K562 (cell line): ENCODE results near the gene COL4A2. TPM values are rescaled to one million over a fixed set of nuclear protein-coding genes. Genes with fewer than 3 reads are reported as not detected.

Experiments used
- ATAC-seq: fragments of 200-7000 bp; cut with Tn5 transposase; 3 replicates; pipeline ENCODE4 v1.9.1; 2020; ENCODE audit warnings: moderate library complexity
- BruUV-seq: library from RNA; stranded (reverse); fragments of 400-500 nt; replicated peaks from 2 replicates; lab custom pipeline; 2021; lab: Mats Ljungman, UMichigan
- CTCF ChIA-PET: fragments of 300-600 bp; formaldehyde crosslinking; extraction: SDS; loops from one replicate; lab custom pipeline; 2021; ENCODE audit warnings: low intra/inter-chr PET ratio; lab: Yijun Ruan, JAX
- POLR2A ChIA-PET: fragments of 300-600, 350-650 bp; sonication (Branson Sonifier 250); formaldehyde crosslinking; extraction: SDS; loops from one replicate; lab custom pipeline; 2021; ENCODE audit warnings: antibody characterized with exemption, inconsistent platforms; lab: Yijun Ruan, JAX
- DNase-seq, 4 experiments: peaks; one replicate each; pipeline versions ENCODE4 v3.0.0 to v3.0.0-alpha.2; 2011 to 2018; ENCODE audit warnings: low spot score in 3 of 4, mixed read lengths in 3 of 4; ENCODE audit errors: extremely low read depth in 1 of 4
- FAIRE-seq: peaks from 2 replicates; lab custom pipeline; 2011; peaks lifted over from hg19 to GRCh38; lab: Jason Lieb, UNC
- H2AFZ ChIP-seq: 2 replicates; pipeline ENCODE4 v1.6.0; 2011; ENCODE audit warnings: low read depth, low read length, control low read depth, inconsistent platforms
- H3K27ac ChIP-seq: fragments of 200-600 bp; 3 replicates; pipeline ENCODE4 v1.8.0; 2011; ENCODE audit warnings: low read depth, mild to moderate bottlenecking, control low read depth, inconsistent platforms, low read length, moderate library complexity, mixed read lengths; ENCODE audit errors: extremely low read depth
- H3K27me3 ChIP-seq, 2 experiments: fragments of 300-600 bp in 1 of 2; 2 replicates in 1 of 2; 3 replicates in 1 of 2; pipeline versions ENCODE4 v1.6.0 to v1.8.0; 2011; ENCODE audit warnings: inconsistent platforms in 2 of 2, low read length in 2 of 2, mild to moderate bottlenecking in 1 of 2, mixed read lengths in 1 of 2, moderate library complexity in 1 of 2; ENCODE audit not compliant: control insufficient read depth in 2 of 2, insufficient read depth in 2 of 2
- H3K36me3 ChIP-seq: fragments of 300-600 bp; 3 replicates; pipeline ENCODE4 v1.8.0; 2011; ENCODE audit warnings: mild to moderate bottlenecking, low read length, inconsistent platforms; ENCODE audit not compliant: control insufficient read depth, insufficient read depth
- H3K4me1 ChIP-seq, 2 experiments: fragments of 200-600 bp in 1 of 2; replicated peaks in 1 of 2; 2 replicates in 1 of 2; 3 replicates in 1 of 2; pipeline versions ENCODE4 v1.5.1 to v1.8.0; 2011; ENCODE audit warnings: inconsistent platforms in 2 of 2, low read length in 2 of 2, mild to moderate bottlenecking in 1 of 2, mixed read lengths in 1 of 2, moderate library complexity in 1 of 2; ENCODE audit not compliant: control insufficient read depth in 2 of 2, insufficient read depth in 2 of 2
- H3K4me2 ChIP-seq: 2 replicates; pipeline ENCODE4 v1.6.1; 2011; ENCODE audit warnings: low read length, control low read depth, inconsistent platforms, mixed read lengths; ENCODE audit not compliant: insufficient read depth
- H3K4me3 ChIP-seq: fragments of 200-600 bp; sonication (generic), shearing (Covaris generic); 2 replicates; pipeline ENCODE4 v1.5.1; 2016; ENCODE audit warnings: control low read depth, inconsistent platforms
- H3K79me2 ChIP-seq: fragments of 200-600 bp; 3 replicates; pipeline ENCODE4 v1.8.0; 2011; ENCODE audit warnings: low read length, inconsistent platforms; ENCODE audit not compliant: control insufficient read depth, insufficient read depth
- H3K9ac ChIP-seq, 2 experiments: 2 replicates each; pipeline versions ENCODE4 v1.6.0 to v1.6.1; 2011; ENCODE audit warnings: low read depth in 2 of 2, low read length in 2 of 2, control low read depth in 1 of 2, inconsistent platforms in 1 of 2, mild to moderate bottlenecking in 1 of 2, mixed read lengths in 1 of 2; ENCODE audit not compliant: insufficient read depth in 1 of 2
- H3K9me1 ChIP-seq: one replicate; pipeline ENCODE4 v1.6.0; 2011; ENCODE audit warnings: inconsistent platforms, mild to moderate bottlenecking, low read length, moderate library complexity; ENCODE audit not compliant: control insufficient read depth, insufficient read depth
- H3K9me3 ChIP-seq: replicated peaks from 2 replicates; pipeline ENCODE4 v1.5.1; 2011; ENCODE audit warnings: low read depth, low read length, inconsistent platforms; ENCODE audit not compliant: control insufficient read depth, insufficient read depth
- H4K20me1 ChIP-seq: replicated peaks from 2 replicates; pipeline ENCODE4 v1.6.1; 2011; ENCODE audit warnings: low read length, inconsistent platforms, mixed read lengths; ENCODE audit not compliant: control insufficient read depth, insufficient read depth
- BHLHE40 ChIP-seq: IDR thresholded peaks from 2 replicates; pipeline ENCODE4 v1.6.1; 2011; ENCODE audit warnings: low read length, improper control_type of control experiment
- BMI1 ChIP-seq: fragments of 150-350 bp; IDR thresholded peaks from 2 replicates; pipeline ENCODE4 v1.6.1; 2014; ENCODE audit warnings: low read length
- CBFA2T2 ChIP-seq: fragments of 450-650 bp; conservative IDR thresholded peaks from 2 replicates; pipeline ENCODE4 v1.6.1; 2017; ENCODE audit warnings: mild to moderate bottlenecking
- HDGF ChIP-seq: fragments of 450-650 bp; IDR thresholded peaks from 2 replicates; pipeline ENCODE4 v1.6.1; 2016
- NFE2 ChIP-seq: IDR thresholded peaks from 2 replicates; pipeline ENCODE4 v1.6.1; 2014; ENCODE audit warnings: antibody characterized with exemption, low read depth
- SUPT5H ChIP-seq: fragments of 450-650 bp; IDR thresholded peaks from 2 replicates; pipeline ENCODE4 v1.6.1; 2016
- ZEB2 ChIP-seq: fragments of 450-650 bp; IDR thresholded peaks from 2 replicates; pipeline ENCODE4 v1.6.1; 2016
- ZNF57 ChIP-seq: fragments of 450-650 bp; formaldehyde crosslinking; IDR thresholded peaks from 2 replicates; pipeline ENCODE4 v1.4.0; 2020; ENCODE audit warnings: mild to moderate bottlenecking, moderate library complexity
- ZSCAN29 ChIP-seq: fragments of 450-650 bp; IDR thresholded peaks from 2 replicates; pipeline ENCODE4 v1.6.1; 2017
- WGBS: fragments of 100-300 bp; shearing (Covaris generic); methylation state at CpG from one replicate; pipeline ENCODE4 v1.1.6; 2016; ENCODE audit warnings: low coverage, mixed read lengths; ENCODE audit not compliant: insufficient coverage; ENCODE audit errors: missing lambda C conversion rate; 5-methylcytosine and 5-hydroxymethylcytosine counted together
- in situ Hi-C: fragments of 300-500 bp; cut with MboI; formaldehyde crosslinking; loops from 4 replicates; pipeline ENCODE4 v1.15.0; 2018; ENCODE audit warnings: inconsistent platforms, mixed read lengths
- intact Hi-C: fragments of 100-400 bp; cut with micrococcal nuclease; formaldehyde crosslinking; loops from 2 replicates; pipeline ENCODE4 v1.14.2; 2022
- polyA plus RNA-seq, 8 experiments: library from polyadenylated mRNA; depleted of rRNA in 4 of 8; stranded (reverse) in 5 of 8; unstranded in 3 of 8; fragments of >200 nt; fragmentation: Nextera tagmentation in 2 of 8; fragmentation: Illumina TruSeq in 1 of 8; extraction: Ambion mirVana in 2 of 8; extraction: Trizol in 1 of 8; gene quantifications; 2 replicates each; pipeline versions ENCODE4 v1.2.1 to v1.2.3, GENCODE V29; 2011 to 2014; ENCODE audit warnings: inconsistent platforms in 1 of 8, missing spikeins in 1 of 8
- total RNA-seq, 7 experiments: library from RNA; depleted of rRNA in 6 of 7; stranded (reverse); fragments of >200 nt in 6 of 7; fragmentation: Illumina TruSeq in 2 of 7; extraction: Trizol in 2 of 7; gene quantifications; 2 replicates each; pipeline versions ENCODE4 v1.2.1 to v1.2.3, GENCODE V29; 2011 to 2021; ENCODE audit warnings: low replicate concordance in 1 of 7
- TF ChIP-seq, protein P1 (sequence below): fragments of 450-650 bp; IDR thresholded peaks from 2 replicates; pipeline ENCODE4 v1.6.1; 2016; ENCODE audit warnings: mild to moderate bottlenecking

Gene COL4A2
- total and polyA plus RNA-seq, 9 of the 15 experiments (the other 6 are each of a cell fraction or from before 2014, with no cell fraction given), result 0.13 to 15.2 (median 8.1) TPM

DNA sequence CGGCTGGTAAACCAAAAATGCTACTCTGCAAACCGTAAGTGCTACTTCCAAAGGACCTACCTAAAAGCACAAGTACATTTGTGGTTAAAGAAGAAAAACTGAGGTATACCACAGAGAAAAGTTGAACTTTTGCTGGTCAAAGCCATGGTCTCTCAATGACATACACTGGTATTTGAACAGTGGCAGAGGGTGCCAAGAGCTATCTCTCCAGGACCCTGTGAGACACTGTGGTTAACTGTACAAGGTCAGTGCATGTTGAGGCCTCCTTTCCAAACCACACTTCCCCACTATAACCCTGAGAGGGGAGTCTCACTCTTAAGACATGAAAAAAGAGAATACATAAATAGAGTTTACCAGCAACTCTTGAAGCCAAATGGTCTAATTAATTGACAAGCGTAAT lies 49.7 kb upstream of the COL4A2 start:
- Histone ChIP-seq H3K9me1 (no peaks in the 10 kb centered on the region), H2AFZ (no peak overlapping the region), H3K4me3 (no peak overlapping the region), H3K27ac (no peak overlapping the region), H3K4me2 (no peak overlapping the region), H3K79me2 (no peaks in the 10 kb centered on the region), H3K36me3 (no peaks in the 10 kb centered on the region), H3K9ac (no peak overlapping the region), H3K27me3 (peaks cover 0 to 15% of the 10 kb centered on the region in 2 experiments; a peak in 2 of 5 replicates), H4K20me1 (no peaks in the 10 kb centered on the region), H3K9me3 (no peaks in the 10 kb centered on the region)
- ChIA-PET CTCF (no interaction called here), POLR2A (no interaction called here)
- no TSS peak for BruUV-seq
- in situ Hi-C loops, result no loop called here
- no peak for ATAC-seq
- no peak for FAIRE-seq
- 8% methylated on average over 3 of the region's 3 CpGs for WGBS
- intact Hi-C loops, result no loop called here
- no peak for DNase-seq
- TF ChIP-seq, protein P1, sequence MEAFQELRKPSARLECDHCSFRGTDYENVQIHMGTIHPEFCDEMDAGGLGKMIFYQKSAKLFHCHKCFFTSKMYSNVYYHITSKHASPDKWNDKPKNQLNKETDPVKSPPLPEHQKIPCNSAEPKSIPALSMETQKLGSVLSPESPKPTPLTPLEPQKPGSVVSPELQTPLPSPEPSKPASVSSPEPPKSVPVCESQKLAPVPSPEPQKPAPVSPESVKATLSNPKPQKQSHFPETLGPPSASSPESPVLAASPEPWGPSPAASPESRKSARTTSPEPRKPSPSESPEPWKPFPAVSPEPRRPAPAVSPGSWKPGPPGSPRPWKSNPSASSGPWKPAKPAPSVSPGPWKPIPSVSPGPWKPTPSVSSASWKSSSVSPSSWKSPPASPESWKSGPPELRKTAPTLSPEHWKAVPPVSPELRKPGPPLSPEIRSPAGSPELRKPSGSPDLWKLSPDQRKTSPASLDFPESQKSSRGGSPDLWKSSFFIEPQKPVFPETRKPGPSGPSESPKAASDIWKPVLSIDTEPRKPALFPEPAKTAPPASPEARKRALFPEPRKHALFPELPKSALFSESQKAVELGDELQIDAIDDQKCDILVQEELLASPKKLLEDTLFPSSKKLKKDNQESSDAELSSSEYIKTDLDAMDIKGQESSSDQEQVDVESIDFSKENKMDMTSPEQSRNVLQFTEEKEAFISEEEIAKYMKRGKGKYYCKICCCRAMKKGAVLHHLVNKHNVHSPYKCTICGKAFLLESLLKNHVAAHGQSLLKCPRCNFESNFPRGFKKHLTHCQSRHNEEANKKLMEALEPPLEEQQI, result no peak
- no peak for TF ChIP-seq SUPT5H
- TF ChIP-seq CBFA2T2, result no peak
- no peak for TF ChIP-seq HDGF
- no peak for TF ChIP-seq BHLHE40
- no peak for TF ChIP-seq ZEB2
- no peak for TF ChIP-seq BMI1
- no peak for TF ChIP-seq ZNF57 (CRISPR knock-in tag)
- TF ChIP-seq NFE2, result no peak
- TF ChIP-seq ZSCAN29, result no peak
- TF ChIP-seq, all 486 proteins: peak for 0
- no peaks in the 10 kb centered on the region for H3K4me1 ChIP-seq
